Central memory CD8-positive, alpha-beta T cell (primary cell): Measurements from ENCODE around the gene SH2D7.
A peak's percentile ranks its signal among the peaks of the same experiment; 100 is the strongest.

Experiments
- ATAC-seq: fragments of 150-1000 bp; cut with Tn5 transposase; replicated peaks from 2 replicates; pipeline ENCODE4 v1.10.0; 2022; ENCODE audit warnings: mild to moderate bottlenecking, moderate FRiP score, moderate number of reproducible peaks; ENCODE audit not compliant: poor library complexity, severe bottlenecking; ENCODE audit errors: extremely low read depth
- DNase-seq, 2 donors: peaks; one replicate each; pipeline ENCODE4 v3.0.0; 2021; ENCODE audit warnings: low spot score in 2 of 2
- H3K27ac Mint-ChIP-seq: one replicate; pipeline ENCODE4 v1.8.0; 2022; ENCODE audit warnings: low read depth, mild to moderate bottlenecking, moderate library complexity, mixed read lengths
- H3K27me3 Mint-ChIP-seq: one replicate; pipeline ENCODE4 v1.8.0; 2022; ENCODE audit warnings: mixed read lengths
- H3K36me3 Mint-ChIP-seq: one replicate; pipeline ENCODE4 v1.8.0; 2022; ENCODE audit warnings: mild to moderate bottlenecking, moderate library complexity, mixed read lengths; ENCODE audit not compliant: insufficient read depth
- H3K4me1 Mint-ChIP-seq: one replicate; pipeline ENCODE4 v1.8.0; 2022; ENCODE audit warnings: mixed read lengths
- H3K4me3 Mint-ChIP-seq: one replicate; pipeline ENCODE4 v1.8.0; 2022; ENCODE audit warnings: mild to moderate bottlenecking, moderate library complexity, mixed read lengths
- H3K9me3 Mint-ChIP-seq: one replicate; pipeline ENCODE4 v1.8.0; 2022; ENCODE audit warnings: mixed read lengths

SH2D7 gene

GRCh38 chr15:78085928-78086327, 6.4 kb upstream of the SH2D7 start:
- Mint-ChIP-seq H3K27ac (no peak overlapping the region), H3K4me3 (no peak overlapping the region), H3K27me3 (no peaks in the 10 kb centered on the region), H3K9me3 (no peaks in the 10 kb centered on the region), H3K4me1 (no peaks in the 10 kb centered on the region), H3K36me3 (peaks cover 4% of the 10 kb centered on the region)
- ATAC-seq (no peak), DNase-seq (no peak)

GRCh38 chr15:78087951-78088772, 4.2 kb upstream of the SH2D7 start:
- no peak for DNase-seq
- H3K4me3 Mint-ChIP-seq: no peak overlapping the region
- H3K27ac Mint-ChIP-seq: no peak overlapping the region
- peaks cover 6% of the 10 kb centered on the region for H3K4me1 Mint-ChIP-seq
- H3K9me3 Mint-ChIP-seq: no peaks in the 10 kb centered on the region
- ATAC-seq: no peak
- no peaks in the 10 kb centered on the region for H3K27me3 Mint-ChIP-seq
- H3K36me3 Mint-ChIP-seq: peaks cover 2% of the 10 kb centered on the region

GRCh38 chr15:78088773-78089080, 3.6 kb upstream of the SH2D7 start:
- ATAC-seq: no peak
- Mint-ChIP-seq H3K36me3 (peaks cover 2% of the 10 kb centered on the region), H3K27ac (no peak overlapping the region), H3K9me3 (no peaks in the 10 kb centered on the region), H3K27me3 (no peaks in the 10 kb centered on the region), H3K4me1 (peaks cover 6% of the 10 kb centered on the region), H3K4me3 (no peak overlapping the region)
- DNase-seq: no peak

- Mint-ChIP-seq H3K4me1 (peaks cover 6% of the 10 kb centered on the region), H3K27ac (no peak overlapping the region)
Measured at GRCh38 chr15:78090422-78091063, 1.8 kb upstream of the SH2D7 start.

GRCh38 chr15:78093242-78094020, 1.1 kb downstream of the SH2D7 start:
- no peak for DNase-seq
- Mint-ChIP-seq H3K4me1 (peaks cover 6% of the 10 kb centered on the region), H3K27me3 (no peaks in the 10 kb centered on the region), H3K36me3 (peaks cover 3% of the 10 kb centered on the region), H3K4me3 (no peak overlapping the region), H3K27ac (no peak overlapping the region), H3K9me3 (no peaks in the 10 kb centered on the region)
- ATAC-seq: no peak

More at GRCh38 chr15:78090422-78091063, 1.8 kb upstream of the SH2D7 start:
- no peak overlapping the region for H3K4me3 Mint-ChIP-seq
- DNase-seq (no peak), ATAC-seq (no peak)
- H3K36me3 Mint-ChIP-seq: peaks cover 3% of the 10 kb centered on the region
- H3K27me3 Mint-ChIP-seq: no peaks in the 10 kb centered on the region
- H3K9me3 Mint-ChIP-seq: no peaks in the 10 kb centered on the region

GRCh38 chr15:78097667-78098066, 5.3 kb downstream of the SH2D7 start:
- no peak for ATAC-seq
- Mint-ChIP-seq H3K9me3 (no peaks in the 10 kb centered on the region), H3K4me1 (peaks cover 4% of the 10 kb centered on the region), H3K4me3 (no peak overlapping the region), H3K36me3 (peaks cover 4% of the 10 kb centered on the region), H3K27ac (no peak overlapping the region), H3K27me3 (no peaks in the 10 kb centered on the region)
- no peak for DNase-seq

GRCh38 chr15:78098131-78098755, 5.9 kb downstream of the SH2D7 start:
- Mint-ChIP-seq H3K27ac (no peak overlapping the region), H3K27me3 (no peaks in the 10 kb centered on the region), H3K36me3 (peaks cover 4% of the 10 kb centered on the region), H3K4me3 (no peak overlapping the region), H3K4me1 (peaks cover 9% of the 10 kb centered on the region), H3K9me3 (no peaks in the 10 kb centered on the region)
- no peak for ATAC-seq
- DNase-seq: no peak

GRCh38 chr15:78100886-78101285, 8.5 kb downstream of the SH2D7 start:
- Mint-ChIP-seq H3K4me3 (no peak overlapping the region), H3K36me3 (peaks cover 7% of the 10 kb centered on the region), H3K27me3 (no peaks in the 10 kb centered on the region), H3K9me3 (no peaks in the 10 kb centered on the region), H3K27ac (peak overlapping the region; percentile 41), H3K4me1 (peaks cover 36% of the 10 kb centered on the region)
- ATAC-seq: no peak
- no peak for DNase-seq

GRCh38 chr15:78101423-78102105, 9.2 kb downstream of the SH2D7 start:
- Mint-ChIP-seq H3K9me3 (no peaks in the 10 kb centered on the region), H3K27me3 (no peaks in the 10 kb centered on the region), H3K4me1 (peaks cover 41% of the 10 kb centered on the region), H3K27ac (peak overlapping the region; percentile 93), H3K4me3 (no peak overlapping the region), H3K36me3 (peaks cover 7% of the 10 kb centered on the region)
- no peak for DNase-seq
- ATAC-seq: no peak

- Mint-ChIP-seq H3K9me3 (no peaks in the 10 kb centered on the region), H3K27me3 (no peaks in the 10 kb centered on the region), H3K4me3 (no peak overlapping the region), H3K27ac (peak overlapping the region; percentile 93), H3K36me3 (peaks cover 7% of the 10 kb centered on the region), H3K4me1 (peaks cover 44% of the 10 kb centered on the region)
- no peak for DNase-seq
- no peak for ATAC-seq
Measured at GRCh38 chr15:78102211-78102610, 9.8 kb downstream of the SH2D7 start.

GRCh38 chr15:78102741-78103140, 10.4 kb downstream of the SH2D7 start:
- Mint-ChIP-seq H3K36me3 (peaks cover 9% of the 10 kb centered on the region), H3K9me3 (no peaks in the 10 kb centered on the region), H3K4me1 (peaks cover 44% of the 10 kb centered on the region), H3K27ac (peak overlapping the region; percentile 93), H3K27me3 (no peaks in the 10 kb centered on the region), H3K4me3 (no peak overlapping the region)
- ATAC-seq: no peak
- no peak for DNase-seq
